HAP-1 (cell line): ENCODE measurements around the gene RBM26.

ENCODE experiments used
- DNase-seq, 2 experiments: peaks; one replicate each; pipeline ENCODE4 v3.0.0-alpha.2; 2016 to 2020; ENCODE audit warnings: low spot score in 2 of 2
- H3K27me3 ChIP-seq: fragments of 250-450 bp; sonication (Bioruptor Pico); 2 replicates; pipeline ENCODE4 v1.5.1; 2020; ENCODE audit warnings: low read depth, mild to moderate bottlenecking, moderate library complexity
- H3K36me3 ChIP-seq: fragments of 250-450 bp; sonication (Bioruptor Pico); replicated peaks from 2 replicates; pipeline ENCODE4 v1.5.1; 2020; ENCODE audit warnings: mild to moderate bottlenecking
- H3K4me1 ChIP-seq: fragments of 250-450 bp; sonication (Bioruptor Pico); 2 replicates; pipeline ENCODE4 v1.5.1; 2020; ENCODE audit warnings: mild to moderate bottlenecking
- H3K4me3 ChIP-seq: fragments of 250-450 bp; sonication (Bioruptor Pico); 2 replicates; pipeline ENCODE4 v1.5.1; 2020; ENCODE audit warnings: mild to moderate bottlenecking, moderate library complexity
- H3K9me3 ChIP-seq: fragments of 250-450 bp; sonication (Bioruptor Pico); 2 replicates; pipeline ENCODE4 v1.5.1; 2020; ENCODE audit warnings: mild to moderate bottlenecking, moderate library complexity
- in situ Hi-C: fragments of 300-500 bp; cut with MboI; formaldehyde crosslinking; loops from 3 replicates; pipeline ENCODE4 v1.14.3; 2020; ENCODE audit warnings: low sequenced_read_pairs, inconsistent platforms, mixed read lengths

Gene RBM26

GRCh38 chr13:79406597-79406908, 498 bp upstream of the RBM26 start:
- H3K4me3 ChIP-seq: peak overlapping the region; percentile 82
- peaks cover 29% of the 10 kb centered on the region for H3K4me1 ChIP-seq
- no peak for DNase-seq
- H3K9me3 ChIP-seq: no peaks in the 10 kb centered on the region
- H3K36me3 ChIP-seq: 0 out of 2 replicates have a peak, but pooled peaks cover 3% of the 10 kb centered on the region
- in situ Hi-C loops: no loop called here
- no peaks in the 10 kb centered on the region for H3K27me3 ChIP-seq

- peak overlapping the region; percentile 82 for H3K4me3 ChIP-seq
- no peak for DNase-seq
- in situ Hi-C loops: no loop called here
- H3K36me3 ChIP-seq: 0 out of 2 replicates have a peak, but pooled peaks cover 3% of the 10 kb centered on the region
- no peaks in the 10 kb centered on the region for H3K9me3 ChIP-seq
- peaks cover 35% of the 10 kb centered on the region for H3K4me1 ChIP-seq
- no peaks in the 10 kb centered on the region for H3K27me3 ChIP-seq
These were observed 589 bp downstream of the RBM26 start for GRCh38 chr13:79405501-79405830.

GRCh38 chr13:79404985-79405384, 1.1 kb downstream of the RBM26 start:
- Histone ChIP-seq H3K27me3 (no peaks in the 10 kb centered on the region), H3K4me3 (peak overlapping the region; percentile 82), H3K9me3 (no peaks in the 10 kb centered on the region), H3K36me3 (peaks cover 5% of the 10 kb centered on the region; the same call in 1 of the 2 replicates), H3K4me1 (peaks cover 38% of the 10 kb centered on the region)
- in situ Hi-C loops: no loop called here
- DNase-seq: no peak

GRCh38 chr13:79404361-79404760, 1.7 kb downstream of the RBM26 start:
- peaks cover 8% of the 10 kb centered on the region; the same call in 1 of the 2 replicates for H3K36me3 ChIP-seq
- no peaks in the 10 kb centered on the region for H3K27me3 ChIP-seq
- peaks cover 42% of the 10 kb centered on the region for H3K4me1 ChIP-seq
- in situ Hi-C loops: no loop called here
- DNase-seq: no peak
- no peaks in the 10 kb centered on the region for H3K9me3 ChIP-seq
- H3K4me3 ChIP-seq: peak overlapping the region; percentile 82

- H3K4me1 ChIP-seq: peaks cover 38% of the 10 kb centered on the region
- H3K36me3 ChIP-seq: peaks cover 16% of the 10 kb centered on the region
- in situ Hi-C loops: no loop called here
- DNase-seq: no peak
- peak overlapping the region; percentile 82 for H3K4me3 ChIP-seq
- no peaks in the 10 kb centered on the region; the same call in 1 of the 2 replicates for H3K9me3 ChIP-seq
- H3K27me3 ChIP-seq: no peaks in the 10 kb centered on the region
These were observed 2.9 kb downstream of the RBM26 start for GRCh38 chr13:79403113-79403512.

- in situ Hi-C loops: no loop called here
- Histone ChIP-seq H3K9me3 (no peaks in the 10 kb centered on the region; the same call in 1 of the 2 replicates), H3K4me1 (peaks cover 33% of the 10 kb centered on the region), H3K4me3 (no peak overlapping the region; the same call in 1 of the 2 replicates), H3K27me3 (no peaks in the 10 kb centered on the region), H3K36me3 (peaks cover 19% of the 10 kb centered on the region)
- DNase-seq: no peak
These were observed 3.4 kb downstream of the RBM26 start for GRCh38 chr13:79402679-79403078.

GRCh38 chr13:79402074-79402635, 3.9 kb downstream of the RBM26 start:
- Histone ChIP-seq H3K4me1 (peaks cover 29% of the 10 kb centered on the region), H3K4me3 (no peak overlapping the region), H3K36me3 (peaks cover 20% of the 10 kb centered on the region), H3K27me3 (no peaks in the 10 kb centered on the region), H3K9me3 (no peaks in the 10 kb centered on the region; the same call in 1 of the 2 replicates)
- DNase-seq: no peak
- in situ Hi-C loops: no loop called here

- Histone ChIP-seq H3K4me1 (peaks cover 29% of the 10 kb centered on the region), H3K4me3 (no peak overlapping the region)
- in situ Hi-C loops: no loop called here
These were observed 4.6 kb downstream of the RBM26 start for GRCh38 chr13:79401259-79402070.

GRCh38 chr13:79398915-79399314, 7.1 kb downstream of the RBM26 start:
- Histone ChIP-seq H3K36me3 (peaks cover 35% of the 10 kb centered on the region), H3K4me3 (no peak overlapping the region), H3K27me3 (no peaks in the 10 kb centered on the region), H3K9me3 (no peaks in the 10 kb centered on the region; the same call in none of the 2 replicates), H3K4me1 (peaks cover 37% of the 10 kb centered on the region)
- no peak for DNase-seq
- in situ Hi-C loops: no loop called here

More at GRCh38 chr13:79401259-79402070, 4.6 kb downstream of the RBM26 start:
- Histone ChIP-seq H3K36me3 (peaks cover 27% of the 10 kb centered on the region), H3K9me3 (no peaks in the 10 kb centered on the region; the same call in none of the 2 replicates), H3K27me3 (no peaks in the 10 kb centered on the region)
- DNase-seq: no peak

- Histone ChIP-seq H3K27me3 (no peaks in the 10 kb centered on the region), H3K9me3 (no peaks in the 10 kb centered on the region; the same call in none of the 2 replicates), H3K36me3 (peaks cover 33% of the 10 kb centered on the region), H3K4me3 (no peak overlapping the region), H3K4me1 (peaks cover 37% of the 10 kb centered on the region)
- in situ Hi-C loops: no loop called here
- no peak for DNase-seq
These were observed 7.9 kb downstream of the RBM26 start for GRCh38 chr13:79398127-79398526.

GRCh38 chr13:79395881-79396280, 10.2 kb downstream of the RBM26 start:
- Histone ChIP-seq H3K4me1 (peaks cover 22% of the 10 kb centered on the region), H3K27me3 (no peaks in the 10 kb centered on the region), H3K36me3 (peaks cover 33% of the 10 kb centered on the region), H3K9me3 (no peaks in the 10 kb centered on the region; the same call in none of the 2 replicates), H3K4me3 (no peak overlapping the region)
- in situ Hi-C loops: no loop called here
- DNase-seq: no peak

GRCh38 chr13:79393564-79394249, 12.3 kb downstream of the RBM26 start:
- peaks cover 15% of the 10 kb centered on the region for H3K4me1 ChIP-seq
- H3K27me3 ChIP-seq: no peaks in the 10 kb centered on the region
- peaks cover 25% of the 10 kb centered on the region for H3K36me3 ChIP-seq
- H3K9me3 ChIP-seq: no peaks in the 10 kb centered on the region; the same call in none of the 2 replicates
- no peak overlapping the region for H3K4me3 ChIP-seq
- in situ Hi-C loops: no loop called here
- DNase-seq: peak; percentile 83 to 90

- H3K9me3 ChIP-seq: no peaks in the 10 kb centered on the region; the same call in none of the 2 replicates
- in situ Hi-C loops: no loop called here
- H3K36me3 ChIP-seq: peaks cover 18% of the 10 kb centered on the region
- no peak for DNase-seq
- H3K27me3 ChIP-seq: no peaks in the 10 kb centered on the region
- H3K4me1 ChIP-seq: peaks cover 15% of the 10 kb centered on the region
- H3K4me3 ChIP-seq: no peak overlapping the region
These were observed 13.0 kb downstream of the RBM26 start for GRCh38 chr13:79392882-79393563.
